22Rv1 (cell line): ENCODE data around the gene FAM181A.

ENCODE experiments used
- ZFX ChIP-seq: fragments of 450-650 bp; IDR thresholded peaks from 2 replicates; pipeline ENCODE4 v1.6.1; 2017; ENCODE audit warnings: antibody characterized with exemption, borderline replicate concordance
- TF ChIP-seq, protein P1 (sequence below): fragments of 450-650 bp; IDR thresholded peaks from 2 replicates; pipeline ENCODE4 v1.5.1; 2017; ENCODE audit warnings: mild to moderate bottlenecking

DNA sequence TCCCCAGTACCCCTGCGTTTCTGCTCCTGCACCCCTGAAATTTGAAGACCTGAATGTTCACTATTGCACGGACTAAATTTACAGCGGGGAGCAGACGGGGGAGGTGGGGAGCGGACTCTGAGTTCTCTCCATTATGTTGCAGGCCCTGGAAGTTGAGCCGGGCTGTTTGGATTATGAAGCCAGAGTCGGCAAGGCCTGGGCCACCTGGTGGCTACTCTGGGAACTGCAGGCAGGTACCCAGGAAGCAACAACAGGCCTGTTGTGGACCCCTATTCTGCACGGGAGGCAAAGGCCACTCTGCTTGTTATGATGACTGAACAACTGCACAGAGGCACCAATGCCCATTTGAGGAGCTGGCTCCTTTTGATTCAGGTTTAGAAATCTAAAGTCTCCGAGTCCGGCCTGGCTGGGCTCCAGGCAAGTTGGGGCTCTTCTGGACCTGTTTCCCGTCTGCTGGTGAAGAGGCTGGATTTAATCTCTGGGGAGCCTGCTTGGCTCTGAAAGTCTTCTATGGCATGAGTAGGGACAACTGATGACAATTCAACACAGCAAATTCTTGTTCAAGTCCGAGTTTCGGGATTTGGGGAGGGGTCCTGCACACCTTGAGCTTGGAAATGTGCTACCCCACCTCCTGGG, 34.1 kb upstream of the FAM181A start:
- TF ChIP-seq, protein P1, sequence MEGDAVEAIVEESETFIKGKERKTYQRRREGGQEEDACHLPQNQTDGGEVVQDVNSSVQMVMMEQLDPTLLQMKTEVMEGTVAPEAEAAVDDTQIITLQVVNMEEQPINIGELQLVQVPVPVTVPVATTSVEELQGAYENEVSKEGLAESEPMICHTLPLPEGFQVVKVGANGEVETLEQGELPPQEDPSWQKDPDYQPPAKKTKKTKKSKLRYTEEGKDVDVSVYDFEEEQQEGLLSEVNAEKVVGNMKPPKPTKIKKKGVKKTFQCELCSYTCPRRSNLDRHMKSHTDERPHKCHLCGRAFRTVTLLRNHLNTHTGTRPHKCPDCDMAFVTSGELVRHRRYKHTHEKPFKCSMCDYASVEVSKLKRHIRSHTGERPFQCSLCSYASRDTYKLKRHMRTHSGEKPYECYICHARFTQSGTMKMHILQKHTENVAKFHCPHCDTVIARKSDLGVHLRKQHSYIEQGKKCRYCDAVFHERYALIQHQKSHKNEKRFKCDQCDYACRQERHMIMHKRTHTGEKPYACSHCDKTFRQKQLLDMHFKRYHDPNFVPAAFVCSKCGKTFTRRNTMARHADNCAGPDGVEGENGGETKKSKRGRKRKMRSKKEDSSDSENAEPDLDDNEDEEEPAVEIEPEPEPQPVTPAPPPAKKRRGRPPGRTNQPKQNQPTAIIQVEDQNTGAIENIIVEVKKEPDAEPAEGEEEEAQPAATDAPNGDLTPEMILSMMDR = peak; percentile 93
- TF ChIP-seq ZFX = no peak
